HepG2 (cell line): ENCODE measurements around the gene PPP3R1. TPM values are rescaled to one million over a fixed set of nuclear protein-coding genes. Genes with fewer than 3 reads are reported as not detected.

ENCODE experiments used
- ARHGAP35 ChIP-seq: sonication (generic); formaldehyde crosslinking; IDR thresholded peaks from 2 replicates; pipeline ENCODE4 v1.9.0; 2022; ENCODE audit warnings: mild to moderate bottlenecking, inconsistent platforms, moderate library complexity, missing genetic modification reagents, borderline replicate concordance
- CBX5 ChIP-seq: sonication (generic); formaldehyde crosslinking; IDR thresholded peaks from 2 replicates; pipeline ENCODE4 v1.4.0; 2020; ENCODE audit warnings: missing genetic modification reagents, borderline replicate concordance
- HNRNPH1 ChIP-seq: fragments of 200-400 bp; formaldehyde crosslinking; optimal IDR thresholded peaks from 2 replicates; pipeline ENCODE3; 2017; ENCODE audit warnings: mild to moderate bottlenecking, low read depth, low read length
- HNRNPL ChIP-seq: fragments of 200-400 bp; formaldehyde crosslinking; IDR thresholded peaks from 2 replicates; pipeline ENCODE4 v1.6.1; 2017; ENCODE audit warnings: mild to moderate bottlenecking, low read depth, low read length
- KAT7 ChIP-seq: IDR thresholded peaks from 2 replicates; pipeline ENCODE4 v1.6.1; 2018; ENCODE audit warnings: borderline replicate concordance, missing compliant biosample characterization
- KDM2A ChIP-seq: sonication (generic); formaldehyde crosslinking; IDR thresholded peaks from 2 replicates; pipeline ENCODE4 v1.4.0; 2020; ENCODE audit warnings: low read depth, missing genetic modification reagents, borderline replicate concordance
- MTERF4 ChIP-seq: sonication (generic); formaldehyde crosslinking; IDR thresholded peaks from 2 replicates; pipeline ENCODE4 v1.8.0; 2023; ENCODE audit warnings: mild to moderate bottlenecking, missing genetic modification reagents
- MXD3 ChIP-seq: IDR thresholded peaks from 2 replicates; pipeline ENCODE4 v1.6.1; 2016; ENCODE audit warnings: mild to moderate bottlenecking, missing biosample characterization, missing genetic modification reagents
- NFKBIZ ChIP-seq: IDR thresholded peaks from 2 replicates; pipeline ENCODE4 v1.6.1; 2018; ENCODE audit warnings: missing genetic modification reagents, missing compliant biosample characterization
- SMARCE1 ChIP-seq: fragments of 450-650 bp; IDR thresholded peaks from 2 replicates; pipeline ENCODE4 v1.6.1; 2017; ENCODE audit warnings: borderline replicate concordance
- SOX5 ChIP-seq: IDR thresholded peaks from 2 replicates; pipeline ENCODE4 v1.6.1; 2016; ENCODE audit warnings: borderline replicate concordance
- SYNCRIP ChIP-seq: fragments of 200-400 bp; formaldehyde crosslinking; IDR thresholded peaks from 2 replicates; pipeline ENCODE4 v1.6.1; 2018; ENCODE audit warnings: mild to moderate bottlenecking, low read depth, low read length; ENCODE audit not compliant: insufficient read depth
- TBP ChIP-seq: sonication (generic); formaldehyde crosslinking; IDR thresholded peaks from 2 replicates; pipeline ENCODE4 v1.5.0; 2020; ENCODE audit warnings: missing genetic modification reagents
- ZKSCAN5 ChIP-seq: sonication (generic); formaldehyde crosslinking; IDR thresholded peaks from 2 replicates; pipeline ENCODE4 v1.5.1; 2020; ENCODE audit warnings: mild to moderate bottlenecking, missing genetic modification reagents
- ZMYM2 ChIP-seq: sonication (generic); formaldehyde crosslinking; IDR thresholded peaks from 2 replicates; pipeline ENCODE4 v1.8.0; 2022; ENCODE audit warnings: mild to moderate bottlenecking, missing genetic modification reagents
- ZNF225 ChIP-seq: sonication (generic); formaldehyde crosslinking; IDR thresholded peaks from 2 replicates; pipeline ENCODE4 v1.4.0; 2020; ENCODE audit warnings: mild to moderate bottlenecking, missing genetic modification reagents
- ZNF550 ChIP-seq: sonication (generic); formaldehyde crosslinking; IDR thresholded peaks from 2 replicates; pipeline ENCODE4 v1.4.0; 2020; ENCODE audit warnings: mild to moderate bottlenecking, missing genetic modification reagents, borderline replicate concordance
- ZNF557 ChIP-seq: sonication (generic); formaldehyde crosslinking; IDR thresholded peaks from 2 replicates; pipeline ENCODE4 v1.4.0; 2020; ENCODE audit warnings: missing genetic modification reagents
- ZNF558 ChIP-seq: sonication (generic); formaldehyde crosslinking; IDR thresholded peaks from 2 replicates; pipeline ENCODE4 v1.9.0; 2022; ENCODE audit warnings: mild to moderate bottlenecking, missing genetic modification reagents, borderline replicate concordance
- ZNF576 ChIP-seq: sonication (generic); formaldehyde crosslinking; IDR thresholded peaks from 2 replicates; pipeline ENCODE4 v1.4.0; 2020; ENCODE audit warnings: mild to moderate bottlenecking, missing genetic modification reagents
- ZNF768 ChIP-seq: sonication (generic); formaldehyde crosslinking; IDR thresholded peaks from 2 replicates; pipeline ENCODE4 v1.4.0; 2020; ENCODE audit warnings: missing genetic modification reagents
- ZSCAN20 ChIP-seq: sonication (generic); formaldehyde crosslinking; IDR thresholded peaks from 2 replicates; pipeline ENCODE4 v1.4.0; 2020; ENCODE audit warnings: missing genetic modification reagents, mild to moderate bottlenecking, borderline replicate concordance
- ZSCAN21 ChIP-seq: sonication (generic); formaldehyde crosslinking; IDR thresholded peaks from 2 replicates; pipeline ENCODE4 v1.8.0; 2022; ENCODE audit warnings: mild to moderate bottlenecking, missing genetic modification reagents, moderate library complexity, borderline replicate concordance
- polyA plus RNA-seq, 8 experiments: library from polyadenylated mRNA; depleted of rRNA in 3 of 8; stranded (reverse) in 7 of 8; unstranded in 1 of 8; fragments of >200 nt; fragmentation: Illumina TruSeq in 4 of 8; extraction: Trizol in 4 of 8; gene quantifications; 2 replicates each; pipeline versions ENCODE4 v1.2.1 to v1.2.3, GENCODE V29; 2011 to 2016; ENCODE audit warnings: low read depth in 4 of 8, missing spikeins in 1 of 8, mixed read lengths in 1 of 8; ENCODE audit not compliant: insufficient read depth in 1 of 8
- total RNA-seq, 5 experiments: library from RNA; depleted of rRNA; stranded (reverse); fragments of >200 nt; fragmentation: Illumina TruSeq; extraction: Trizol; gene quantifications; 2 replicates each; pipeline ENCODE4 v1.2.3, GENCODE V29; 2016; ENCODE audit warnings: low read depth in 1 of 5
- TF ChIP-seq, protein P1 (sequence below): sonication (generic); formaldehyde crosslinking; IDR thresholded peaks from 2 replicates; pipeline ENCODE4 v1.5.0; 2020; ENCODE audit warnings: mild to moderate bottlenecking, missing genetic modification reagents
- TF ChIP-seq, protein P2 (sequence below): sonication (generic); IDR thresholded peaks from 2 replicates; pipeline ENCODE4 v1.6.1; 2016; ENCODE audit warnings: low read depth, borderline replicate concordance
- TF ChIP-seq, protein P3 (sequence below): sonication (generic); formaldehyde crosslinking; conservative IDR thresholded peaks from 2 replicates; pipeline ENCODE4 v1.5.0; 2020; ENCODE audit warnings: missing genetic modification reagents

The PPP3R1 gene
- total and polyA plus RNA-seq, 2 of the 13 experiments (the other 11 are each of a cell fraction or from before 2014, with no cell fraction given), result 11.6 to 25.7 TPM

DNA sequence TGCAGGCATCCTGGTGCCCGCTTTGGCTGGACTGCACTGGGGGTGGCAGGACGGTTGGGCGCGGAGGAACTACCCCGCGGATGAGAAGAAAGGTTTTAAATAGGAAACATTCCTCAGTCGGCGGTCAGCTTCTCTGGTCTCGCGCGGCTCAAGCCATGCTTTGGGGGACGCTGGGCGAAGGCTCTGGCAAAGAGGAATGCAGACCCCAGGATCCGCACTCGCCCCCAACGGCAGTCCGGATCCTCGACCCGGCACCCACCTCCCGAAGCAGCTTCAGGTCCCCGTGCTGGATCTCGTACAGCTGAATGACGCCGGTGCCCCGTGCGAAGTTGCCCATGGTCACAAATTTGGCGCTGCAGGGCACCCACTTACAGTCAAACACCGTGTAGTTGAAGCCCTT lies 95.3 kb downstream of the PPP3R1 start (continued):
- TF ChIP-seq, protein P1, sequence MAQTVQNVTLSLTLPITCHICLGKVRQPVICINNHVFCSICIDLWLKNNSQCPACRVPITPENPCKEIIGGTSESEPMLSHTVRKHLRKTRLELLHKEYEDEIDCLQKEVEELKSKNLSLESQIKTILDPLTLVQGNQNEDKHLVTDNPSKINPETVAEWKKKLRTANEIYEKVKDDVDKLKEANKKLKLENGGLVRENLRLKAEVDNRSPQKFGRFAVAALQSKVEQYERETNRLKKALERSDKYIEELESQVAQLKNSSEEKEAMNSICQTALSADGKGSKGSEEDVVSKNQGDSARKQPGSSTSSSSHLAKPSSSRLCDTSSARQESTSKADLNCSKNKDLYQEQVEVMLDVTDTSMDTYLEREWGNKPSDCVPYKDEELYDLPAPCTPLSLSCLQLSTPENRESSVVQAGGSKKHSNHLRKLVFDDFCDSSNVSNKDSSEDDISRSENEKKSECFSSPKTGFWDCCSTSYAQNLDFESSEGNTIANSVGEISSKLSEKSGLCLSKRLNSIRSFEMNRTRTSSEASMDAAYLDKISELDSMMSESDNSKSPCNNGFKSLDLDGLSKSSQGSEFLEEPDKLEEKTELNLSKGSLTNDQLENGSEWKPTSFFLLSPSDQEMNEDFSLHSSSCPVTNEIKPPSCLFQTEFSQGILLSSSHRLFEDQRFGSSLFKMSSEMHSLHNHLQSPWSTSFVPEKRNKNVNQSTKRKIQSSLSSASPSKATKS (CRISPR knock-in tag), result no peak
- no peak for TF ChIP-seq KAT7 (CRISPR knock-in tag)
- no peak for TF ChIP-seq SYNCRIP
- no peak for TF ChIP-seq NFKBIZ (CRISPR knock-in tag)
- no peak for TF ChIP-seq ZKSCAN5
- peak; percentile 42; the same call in 1 of the 2 replicates for TF ChIP-seq ZSCAN20 (CRISPR knock-in tag)
- peak; percentile 88 for TF ChIP-seq HNRNPL
- TF ChIP-seq MTERF4 (CRISPR knock-in tag), result 0 out of 2 replicates have a peak, but pooled peaks have one; percentile 20
- TF ChIP-seq ZNF550 (CRISPR knock-in tag), result no peak
- TF ChIP-seq ZNF558, result no peak
- no peak for TF ChIP-seq SMARCE1
- no peak for TF ChIP-seq ZMYM2 (CRISPR knock-in tag)
- TF ChIP-seq ZSCAN21, result no peak
- no peak for TF ChIP-seq HNRNPH1
- no peak for TF ChIP-seq ZNF576
- TF ChIP-seq TBP (CRISPR knock-in tag), result no peak
- TF ChIP-seq, protein P2, sequence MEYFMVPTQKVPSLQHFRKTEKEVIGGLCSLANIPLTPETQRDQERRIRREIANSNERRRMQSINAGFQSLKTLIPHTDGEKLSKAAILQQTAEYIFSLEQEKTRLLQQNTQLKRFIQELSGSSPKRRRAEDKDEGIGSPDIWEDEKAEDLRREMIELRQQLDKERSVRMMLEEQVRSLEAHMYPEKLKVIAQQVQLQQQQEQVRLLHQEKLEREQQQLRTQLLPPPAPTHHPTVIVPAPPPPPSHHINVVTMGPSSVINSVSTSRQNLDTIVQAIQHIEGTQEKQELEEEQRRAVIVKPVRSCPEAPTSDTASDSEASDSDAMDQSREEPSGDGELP, result no peak; the same call in 1 of the 2 replicates
- peak; percentile 54; the same call in 1 of the 2 replicates for TF ChIP-seq ZNF768
- TF ChIP-seq MXD3 (CRISPR knock-in tag), result no peak
- TF ChIP-seq, protein P3, sequence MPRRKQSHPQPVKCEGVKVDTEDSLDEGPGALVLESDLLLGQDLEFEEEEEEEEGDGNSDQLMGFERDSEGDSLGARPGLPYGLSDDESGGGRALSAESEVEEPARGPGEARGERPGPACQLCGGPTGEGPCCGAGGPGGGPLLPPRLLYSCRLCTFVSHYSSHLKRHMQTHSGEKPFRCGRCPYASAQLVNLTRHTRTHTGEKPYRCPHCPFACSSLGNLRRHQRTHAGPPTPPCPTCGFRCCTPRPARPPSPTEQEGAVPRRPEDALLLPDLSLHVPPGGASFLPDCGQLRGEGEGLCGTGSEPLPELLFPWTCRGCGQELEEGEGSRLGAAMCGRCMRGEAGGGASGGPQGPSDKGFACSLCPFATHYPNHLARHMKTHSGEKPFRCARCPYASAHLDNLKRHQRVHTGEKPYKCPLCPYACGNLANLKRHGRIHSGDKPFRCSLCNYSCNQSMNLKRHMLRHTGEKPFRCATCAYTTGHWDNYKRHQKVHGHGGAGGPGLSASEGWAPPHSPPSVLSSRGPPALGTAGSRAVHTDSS, result no peak
- TF ChIP-seq KDM2A (CRISPR knock-in tag), result no peak
- TF ChIP-seq ARHGAP35 (CRISPR knock-in tag), result peak; percentile 18; the same call in 1 of the 2 replicates
- no peak for TF ChIP-seq ZNF557 (CRISPR knock-in tag)
- TF ChIP-seq CBX5 (CRISPR knock-in tag), result no peak
- TF ChIP-seq SOX5 (CRISPR knock-in tag), result no peak
- peak; percentile 54; the same call in 1 of the 2 replicates for TF ChIP-seq ZNF225 (CRISPR knock-in tag)
